ENCODE measurements around the gene TMEM245. TPM values are rescaled to one million over a fixed set of nuclear protein-coding genes. Genes with fewer than 3 reads are reported as not detected.
A peak's percentile ranks its signal among the peaks of the same experiment; 100 is the strongest.
"Not testable (repeated sequence)": the region's sequence is repeated elsewhere in the genome, so short reads cannot be mapped to it uniquely, and the experiment has no call there.

TMEM245 gene
- total RNA-seq, 1 donor from 2014 or later: 92.1 TPM

- TF ChIP-seq, protein P1, sequence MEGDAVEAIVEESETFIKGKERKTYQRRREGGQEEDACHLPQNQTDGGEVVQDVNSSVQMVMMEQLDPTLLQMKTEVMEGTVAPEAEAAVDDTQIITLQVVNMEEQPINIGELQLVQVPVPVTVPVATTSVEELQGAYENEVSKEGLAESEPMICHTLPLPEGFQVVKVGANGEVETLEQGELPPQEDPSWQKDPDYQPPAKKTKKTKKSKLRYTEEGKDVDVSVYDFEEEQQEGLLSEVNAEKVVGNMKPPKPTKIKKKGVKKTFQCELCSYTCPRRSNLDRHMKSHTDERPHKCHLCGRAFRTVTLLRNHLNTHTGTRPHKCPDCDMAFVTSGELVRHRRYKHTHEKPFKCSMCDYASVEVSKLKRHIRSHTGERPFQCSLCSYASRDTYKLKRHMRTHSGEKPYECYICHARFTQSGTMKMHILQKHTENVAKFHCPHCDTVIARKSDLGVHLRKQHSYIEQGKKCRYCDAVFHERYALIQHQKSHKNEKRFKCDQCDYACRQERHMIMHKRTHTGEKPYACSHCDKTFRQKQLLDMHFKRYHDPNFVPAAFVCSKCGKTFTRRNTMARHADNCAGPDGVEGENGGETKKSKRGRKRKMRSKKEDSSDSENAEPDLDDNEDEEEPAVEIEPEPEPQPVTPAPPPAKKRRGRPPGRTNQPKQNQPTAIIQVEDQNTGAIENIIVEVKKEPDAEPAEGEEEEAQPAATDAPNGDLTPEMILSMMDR (IDR thresholded peaks at IDR 0.05): no peak
- ATAC-seq: no peak
- DNase-seq: no peak
- H3K4me1 ChIP-seq: no peaks in the 10 kb centered on the region
- H3K27me3 ChIP-seq: no peaks in the 10 kb centered on the region
- no peaks in the 10 kb centered on the region for H3K9me3 ChIP-seq
- intact Hi-C loops (cut with DNase I): no loop called here
- no peaks in the 10 kb centered on the region for H3K36me3 ChIP-seq
- no peak overlapping the region for H3K27ac ChIP-seq
- H3K4me3 ChIP-seq: no peak overlapping the region
Measured at GRCh38 chr9:109132567-109133021, 12.8 kb upstream of the TMEM245 start.

GRCh38 chr9:109129470-109130197, 9.9 kb upstream of the TMEM245 start:
- no peaks in the 10 kb centered on the region for H3K36me3 ChIP-seq
- no peak overlapping the region for H3K4me3 ChIP-seq
- no peak for DNase-seq
- H3K27me3 ChIP-seq: no peaks in the 10 kb centered on the region
- no peaks in the 10 kb centered on the region for H3K4me1 ChIP-seq
- no peak for ATAC-seq
- H3K27ac ChIP-seq: no peak overlapping the region
- intact Hi-C loops (cut with DNase I): no loop called here
- no peaks in the 10 kb centered on the region for H3K9me3 ChIP-seq
- TF ChIP-seq, protein P1 (IDR thresholded peaks at IDR 0.05): no peak

- H3K9me3 ChIP-seq; DNase-seq; H3K27ac ChIP-seq; H3K27me3 ChIP-seq; ATAC-seq; intact Hi-C loops (cut with DNase I); H3K4me1 ChIP-seq; H3K4me3 ChIP-seq; H3K36me3 ChIP-seq: not testable (repeated sequence)
Measured at GRCh38 chr9:109126671-109127070, 6.9 kb upstream of the TMEM245 start.

- H3K36me3 ChIP-seq: no peaks in the 10 kb centered on the region
- intact Hi-C loops (cut with DNase I): no loop called here
- ATAC-seq: no peak
- no peaks in the 10 kb centered on the region for H3K27me3 ChIP-seq
- H3K4me3 ChIP-seq: no peak overlapping the region
- TF ChIP-seq, protein P1 (IDR thresholded peaks at IDR 0.05): no peak
- H3K4me1 ChIP-seq: peaks cover 4% of the 10 kb centered on the region
- H3K27ac ChIP-seq: no peak overlapping the region
- no peak for DNase-seq
- H3K9me3 ChIP-seq: no peaks in the 10 kb centered on the region
Measured at GRCh38 chr9:109124121-109124520, 4.4 kb upstream of the TMEM245 start.

DNA sequence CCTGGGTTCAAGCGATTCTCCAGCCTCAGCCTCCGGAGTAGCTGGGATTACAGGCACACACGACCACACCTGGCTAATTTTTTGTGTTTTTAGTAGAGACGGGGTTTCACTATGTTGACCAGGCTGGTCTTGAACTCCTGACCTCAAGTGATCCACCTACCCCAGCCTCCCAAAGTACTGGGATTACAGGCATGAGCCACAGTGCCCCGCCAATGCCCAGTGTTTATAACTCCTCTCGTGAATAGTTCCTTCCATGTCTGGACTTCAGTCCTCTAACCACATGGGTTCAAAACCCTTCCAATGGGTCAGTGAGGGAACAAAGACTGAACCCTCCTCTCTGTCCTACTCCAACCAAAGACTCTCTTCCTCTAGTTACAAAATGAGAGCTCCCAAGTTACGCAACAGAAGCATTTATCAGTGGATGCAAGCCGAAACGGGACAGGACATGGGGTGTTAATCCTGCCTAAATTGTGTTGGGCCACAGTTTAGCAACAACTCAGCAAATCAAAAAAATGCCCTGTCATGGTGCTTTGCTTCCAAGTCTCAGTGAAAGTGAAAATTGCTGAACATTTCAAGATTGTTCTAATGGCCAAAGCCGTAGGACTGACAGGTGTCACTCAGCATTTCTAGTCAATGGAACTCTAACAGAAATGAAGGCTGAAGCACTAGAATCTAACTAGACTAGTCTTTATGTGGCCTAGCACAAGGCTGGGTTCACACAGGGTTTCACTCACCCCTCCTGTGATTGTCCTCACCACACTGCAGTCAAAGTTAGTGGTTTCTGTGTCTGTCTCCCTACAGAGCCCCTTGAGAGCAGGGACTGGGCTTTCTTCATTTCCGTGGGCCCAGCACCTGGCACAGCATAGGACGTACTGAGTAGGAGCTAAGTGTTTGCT, 3.2 kb upstream of the TMEM245 start:
- peak; percentile 44 for ATAC-seq
- H3K36me3 ChIP-seq: no peaks in the 10 kb centered on the region
- H3K4me1 ChIP-seq: peaks cover 11% of the 10 kb centered on the region
- H3K4me3 ChIP-seq: no peak overlapping the region
- TF ChIP-seq, protein P1 (IDR thresholded peaks at IDR 0.05): no peak
- no peaks in the 10 kb centered on the region for H3K27me3 ChIP-seq
- intact Hi-C loops (cut with DNase I): no loop called here
- H3K9me3 ChIP-seq: no peaks in the 10 kb centered on the region
- DNase-seq: peak; percentile 74
- H3K27ac ChIP-seq: peak overlapping the region; percentile 32

DNA sequence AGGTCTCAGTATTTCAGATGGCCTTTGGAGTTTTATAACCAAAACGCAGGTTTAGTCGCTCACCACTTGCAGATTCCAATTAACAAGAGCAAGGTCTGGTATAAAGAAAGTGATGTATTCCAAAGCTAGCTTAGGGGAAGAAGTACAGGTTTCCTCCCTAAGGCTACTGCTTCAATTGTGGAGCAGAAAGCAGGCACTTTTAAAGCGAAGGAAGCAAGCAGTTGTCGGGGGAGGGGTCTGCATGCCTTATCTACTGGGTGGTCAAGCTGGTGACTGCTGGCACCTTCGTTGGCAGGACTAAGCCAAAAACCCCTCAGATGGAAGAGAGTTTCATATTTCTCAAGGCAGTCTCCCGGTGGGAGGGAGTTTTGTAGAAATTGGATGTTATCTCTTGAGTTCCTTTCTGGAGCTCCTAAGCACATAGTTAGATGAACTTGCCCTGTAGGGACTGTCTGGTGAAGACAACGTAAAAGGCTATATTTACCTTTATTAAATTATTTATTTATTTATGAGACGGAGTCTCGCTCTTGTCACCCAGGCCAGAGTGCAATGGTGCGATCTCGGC, 1.6 kb upstream of the TMEM245 start:
- TF ChIP-seq, protein P1 (IDR thresholded peaks at IDR 0.05): no peak
- Histone ChIP-seq H3K4me1 (peaks cover 28% of the 10 kb centered on the region), H3K9me3 (no peaks in the 10 kb centered on the region), H3K27me3 (no peaks in the 10 kb centered on the region), H3K36me3 (no peaks in the 10 kb centered on the region), H3K4me3 (no peak overlapping the region), H3K27ac (no peak overlapping the region)
- no peak for DNase-seq
- no peak for ATAC-seq
- intact Hi-C loops (cut with DNase I): no loop called here

All from upper lobe of right lung (tissue), 1 donor.